Osteoblast (primary cell): ENCODE results near the gene ASB5. TPM values are rescaled to one million over a fixed set of nuclear protein-coding genes. Genes with fewer than 3 reads are reported as not detected.
A peak's percentile ranks its signal among the peaks of the same experiment; 100 is the strongest.

Source experiments
- DNase-seq: peaks from one replicate; pipeline ENCODE4 v3.0.0; 2011; ENCODE audit warnings: low spot score, mixed read lengths; ENCODE audit not compliant: insufficient read length; ENCODE audit errors: missing footprints
- H2AFZ ChIP-seq: 2 replicates; pipeline ENCODE4 v1.6.0; 2011; ENCODE audit warnings: mild to moderate bottlenecking, low read length
- H3K27ac ChIP-seq: 2 replicates; pipeline ENCODE4 v1.5.1; 2011; ENCODE audit warnings: mild to moderate bottlenecking, low read depth, low read length, moderate library complexity
- H3K27me3 ChIP-seq: 2 replicates; pipeline ENCODE4 v1.6.0; 2012; ENCODE audit warnings: mild to moderate bottlenecking, control low read depth, inconsistent platforms, low read length, moderate library complexity; ENCODE audit not compliant: insufficient read depth
- H3K36me3 ChIP-seq: 2 replicates; pipeline ENCODE4 v1.5.1; 2011; ENCODE audit warnings: mild to moderate bottlenecking, low read length, control low read depth, moderate library complexity; ENCODE audit not compliant: insufficient read depth
- H3K4me1 ChIP-seq: 2 replicates; pipeline ENCODE4 v1.5.1; 2011; ENCODE audit warnings: mild to moderate bottlenecking, low read length, control low read depth, moderate library complexity; ENCODE audit not compliant: insufficient read depth
- H3K4me2 ChIP-seq: 2 replicates; pipeline ENCODE4 v1.6.0; 2011; ENCODE audit warnings: mild to moderate bottlenecking, low read length; ENCODE audit not compliant: insufficient read depth
- H3K4me3 ChIP-seq: fragments of 200-600 bp; sonication (generic); 3 replicates; pipeline ENCODE4 v1.5.1; 2012; ENCODE audit warnings: mild to moderate bottlenecking, low read length, inconsistent platforms; ENCODE audit not compliant: insufficient read depth
- H3K79me2 ChIP-seq: 2 replicates; pipeline ENCODE4 v1.6.0; 2012; ENCODE audit warnings: mild to moderate bottlenecking, low read length, control low read depth, inconsistent platforms; ENCODE audit not compliant: insufficient read depth
- H3K9me3 ChIP-seq: 2 replicates; pipeline ENCODE4 v1.5.1; 2011; ENCODE audit warnings: low read depth, low read length, control low read depth
- H4K20me1 ChIP-seq: 2 replicates; pipeline ENCODE4 v1.6.0; 2012; ENCODE audit warnings: mild to moderate bottlenecking, low read length, control low read depth; ENCODE audit not compliant: insufficient read depth
- total RNA-seq: library from RNA; depleted of rRNA; stranded (reverse); fragments of >200 nt; gene quantifications from 2 replicates; pipeline ENCODE4 v1.2.3, GENCODE V29; 2012
- TF ChIP-seq, protein P1 (sequence below): IDR thresholded peaks from 2 replicates; pipeline ENCODE4 v1.5.1; 2011; ENCODE audit warnings: mild to moderate bottlenecking, low read depth, low read length, moderate library complexity; ENCODE audit errors: extremely low read depth

ASB5 gene
- total RNA-seq, 1 donor = 1.1 TPM

DNA sequence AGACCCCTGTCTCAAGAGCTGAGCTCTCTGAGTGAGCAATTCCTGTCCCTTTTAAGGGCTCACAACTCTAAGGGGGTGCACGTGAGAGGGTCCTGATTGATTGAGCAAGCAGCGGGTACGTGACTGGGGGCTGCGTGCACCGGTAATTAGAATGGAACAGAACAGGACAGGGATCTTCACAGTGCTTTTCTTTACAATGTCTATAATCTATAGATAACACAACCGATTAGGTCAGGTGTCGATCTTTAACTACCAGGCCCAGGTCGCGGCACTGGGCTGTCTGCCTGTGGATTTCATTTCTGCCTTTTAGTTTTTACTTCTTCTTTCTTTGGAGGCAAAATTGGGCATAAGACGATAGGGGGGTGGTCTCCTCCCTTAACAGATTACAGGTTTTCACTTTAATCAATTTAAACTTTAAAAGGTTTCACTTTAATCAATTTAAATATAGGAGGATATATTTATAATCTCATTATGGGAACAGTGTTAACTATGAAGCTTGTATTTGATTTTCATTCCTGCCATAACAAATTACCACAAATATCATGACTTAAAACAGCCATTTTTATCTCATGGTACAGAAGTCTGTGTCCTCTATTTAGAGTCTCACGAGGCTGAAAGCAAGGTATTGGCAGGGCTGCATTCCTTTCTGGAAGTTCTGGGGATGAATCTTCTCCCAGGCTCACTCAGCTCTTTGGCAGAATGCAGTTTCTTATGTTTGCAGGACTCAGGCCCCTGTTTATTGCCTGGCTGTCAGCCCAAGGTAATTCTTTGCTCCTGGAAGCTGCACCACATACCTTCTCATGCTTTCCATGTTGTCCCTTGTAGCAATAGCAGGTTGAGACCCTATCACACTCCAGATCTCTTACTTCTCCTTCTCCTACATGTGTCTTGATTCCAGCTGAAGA is 78.9 kb downstream of the ASB5 start:
- Histone ChIP-seq H3K4me3 (no peak overlapping the region), H2AFZ (peak overlapping the region; percentile 13), H3K4me2 (no peak overlapping the region), H3K27me3 (no peaks in the 10 kb centered on the region), H3K27ac (no peak overlapping the region), H3K9me3 (no peaks in the 10 kb centered on the region), H4K20me1 (no peaks in the 10 kb centered on the region), H3K79me2 (no peaks in the 10 kb centered on the region), H3K36me3 (no peaks in the 10 kb centered on the region), H3K4me1 (peaks cover 51% of the 10 kb centered on the region)
- DNase-seq = no peak
- TF ChIP-seq, protein P1, sequence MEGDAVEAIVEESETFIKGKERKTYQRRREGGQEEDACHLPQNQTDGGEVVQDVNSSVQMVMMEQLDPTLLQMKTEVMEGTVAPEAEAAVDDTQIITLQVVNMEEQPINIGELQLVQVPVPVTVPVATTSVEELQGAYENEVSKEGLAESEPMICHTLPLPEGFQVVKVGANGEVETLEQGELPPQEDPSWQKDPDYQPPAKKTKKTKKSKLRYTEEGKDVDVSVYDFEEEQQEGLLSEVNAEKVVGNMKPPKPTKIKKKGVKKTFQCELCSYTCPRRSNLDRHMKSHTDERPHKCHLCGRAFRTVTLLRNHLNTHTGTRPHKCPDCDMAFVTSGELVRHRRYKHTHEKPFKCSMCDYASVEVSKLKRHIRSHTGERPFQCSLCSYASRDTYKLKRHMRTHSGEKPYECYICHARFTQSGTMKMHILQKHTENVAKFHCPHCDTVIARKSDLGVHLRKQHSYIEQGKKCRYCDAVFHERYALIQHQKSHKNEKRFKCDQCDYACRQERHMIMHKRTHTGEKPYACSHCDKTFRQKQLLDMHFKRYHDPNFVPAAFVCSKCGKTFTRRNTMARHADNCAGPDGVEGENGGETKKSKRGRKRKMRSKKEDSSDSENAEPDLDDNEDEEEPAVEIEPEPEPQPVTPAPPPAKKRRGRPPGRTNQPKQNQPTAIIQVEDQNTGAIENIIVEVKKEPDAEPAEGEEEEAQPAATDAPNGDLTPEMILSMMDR = no peak

DNA sequence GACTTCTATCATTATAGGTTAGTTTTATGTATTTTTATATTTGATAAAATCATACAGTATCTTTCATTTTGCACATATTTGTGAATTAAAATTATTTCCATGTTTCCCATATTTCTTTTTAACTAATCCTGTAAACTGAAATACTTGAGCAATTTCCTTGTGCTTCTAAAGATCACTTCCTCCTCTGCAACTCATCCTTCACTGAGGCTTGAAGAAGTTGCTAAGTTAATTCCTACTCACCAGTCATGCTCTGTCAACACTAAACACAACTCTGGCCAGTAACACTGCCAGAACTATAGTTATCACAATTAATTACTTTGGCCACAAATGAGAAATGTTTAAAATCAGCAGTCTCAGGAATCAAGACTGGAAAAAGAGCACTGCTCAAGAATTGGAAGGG is 80.4 kb downstream of the ASB5 start:
- no peak overlapping the region for H3K4me3 ChIP-seq
- H3K27ac ChIP-seq = no peak overlapping the region
- no peaks in the 10 kb centered on the region for H3K9me3 ChIP-seq
- no peaks in the 10 kb centered on the region for H3K27me3 ChIP-seq
- H3K4me2 ChIP-seq = no peak overlapping the region
- no peak overlapping the region for H2AFZ ChIP-seq
- no peaks in the 10 kb centered on the region for H3K79me2 ChIP-seq
- DNase-seq = no peak
- peaks cover 42% of the 10 kb centered on the region for H3K4me1 ChIP-seq
- no peaks in the 10 kb centered on the region for H3K36me3 ChIP-seq
- no peaks in the 10 kb centered on the region for H4K20me1 ChIP-seq
- TF ChIP-seq, protein P1 = no peak

DNA sequence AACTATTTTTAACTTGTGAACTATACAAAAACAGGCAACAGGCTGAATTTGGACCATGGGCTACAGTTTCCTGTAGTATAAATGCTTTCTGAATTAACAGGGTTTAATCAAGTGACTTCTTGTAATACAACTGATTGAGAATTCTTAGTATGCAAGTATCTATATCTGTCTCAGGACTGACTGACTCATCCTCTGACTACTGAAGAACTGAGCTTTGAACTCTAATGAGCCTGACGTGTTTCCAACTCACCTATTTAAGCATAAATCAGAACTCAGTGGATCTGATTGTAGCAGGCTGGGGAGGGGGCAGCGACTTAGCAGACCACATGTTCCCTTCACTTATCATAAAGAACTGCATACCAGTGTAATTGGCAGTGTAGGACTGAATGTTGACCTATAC is 81.4 kb downstream of the ASB5 start:
- H3K27me3 ChIP-seq = no peaks in the 10 kb centered on the region
- H3K4me2 ChIP-seq = no peak overlapping the region
- no peak overlapping the region for H2AFZ ChIP-seq
- no peaks in the 10 kb centered on the region for H4K20me1 ChIP-seq
- no peaks in the 10 kb centered on the region for H3K36me3 ChIP-seq
- no peaks in the 10 kb centered on the region for H3K79me2 ChIP-seq
- H3K4me1 ChIP-seq = peaks cover 32% of the 10 kb centered on the region
- H3K4me3 ChIP-seq = no peak overlapping the region
- no peaks in the 10 kb centered on the region for H3K9me3 ChIP-seq
- no peak overlapping the region for H3K27ac ChIP-seq
- DNase-seq = no peak
- TF ChIP-seq, protein P1 = no peak

DNA sequence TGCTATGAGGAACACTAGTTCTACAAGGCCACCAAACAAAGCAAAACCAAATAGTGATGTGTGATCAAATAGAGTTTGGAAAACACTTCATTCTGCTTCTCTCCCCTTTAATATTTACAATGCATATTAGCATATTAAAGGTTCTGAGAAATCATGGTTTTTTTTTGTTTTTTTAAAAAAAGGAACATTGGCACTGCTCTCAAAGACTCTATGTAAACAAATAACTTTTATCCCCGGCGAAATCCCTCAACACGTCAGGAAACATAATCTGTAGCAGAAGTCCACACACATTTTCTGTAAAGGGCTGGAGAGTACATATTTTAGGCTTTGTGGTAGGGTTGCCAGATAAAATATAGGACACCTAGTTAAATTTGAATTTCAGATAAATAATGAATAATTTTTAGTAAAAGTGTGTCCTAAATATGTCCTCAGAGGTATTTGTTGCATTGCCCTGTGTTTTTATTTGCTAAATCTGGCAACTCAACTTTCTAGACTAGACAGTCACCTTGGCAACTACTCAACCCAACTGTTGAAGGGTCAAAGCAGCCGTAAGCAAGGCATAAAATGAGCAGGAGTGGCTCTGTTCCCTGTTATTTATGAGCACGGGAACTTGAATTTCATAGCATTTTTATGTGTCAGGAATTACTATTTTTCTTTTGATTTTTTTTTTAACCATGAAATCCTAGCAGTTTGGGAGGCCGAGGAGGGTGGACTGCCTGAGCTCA is 82.2 kb downstream of the ASB5 start:
- Histone ChIP-seq H3K79me2 (no peaks in the 10 kb centered on the region), H2AFZ (no peak overlapping the region), H3K36me3 (no peaks in the 10 kb centered on the region), H3K27ac (no peak overlapping the region), H3K4me2 (no peak overlapping the region), H3K4me3 (no peak overlapping the region), H3K27me3 (no peaks in the 10 kb centered on the region), H4K20me1 (no peaks in the 10 kb centered on the region), H3K4me1 (peaks cover 24% of the 10 kb centered on the region), H3K9me3 (no peaks in the 10 kb centered on the region)
- no peak for DNase-seq
- TF ChIP-seq, protein P1 = no peak
